ELR (cell line): Measurements from ENCODE around the gene FRMD3.

Experiments
- DNase-seq: peaks from one replicate; pipeline ENCODE4 v3.0.0-alpha.2; 2015; ENCODE audit warnings: low read depth

Gene FRMD3

GRCh38 chr9:83538172-83538889, at the start of gene FRMD3:
TSS of gene FRMD3 (minus strand) at chr9:83538401. CDS start at chr9:83538231, 170 bp downstream.
- peak; percentile 86 for DNase-seq

GRCh38 chr9:83584995-83585394, 46.8 kb upstream of the FRMD3 start:
- no peak for DNase-seq

DNA sequence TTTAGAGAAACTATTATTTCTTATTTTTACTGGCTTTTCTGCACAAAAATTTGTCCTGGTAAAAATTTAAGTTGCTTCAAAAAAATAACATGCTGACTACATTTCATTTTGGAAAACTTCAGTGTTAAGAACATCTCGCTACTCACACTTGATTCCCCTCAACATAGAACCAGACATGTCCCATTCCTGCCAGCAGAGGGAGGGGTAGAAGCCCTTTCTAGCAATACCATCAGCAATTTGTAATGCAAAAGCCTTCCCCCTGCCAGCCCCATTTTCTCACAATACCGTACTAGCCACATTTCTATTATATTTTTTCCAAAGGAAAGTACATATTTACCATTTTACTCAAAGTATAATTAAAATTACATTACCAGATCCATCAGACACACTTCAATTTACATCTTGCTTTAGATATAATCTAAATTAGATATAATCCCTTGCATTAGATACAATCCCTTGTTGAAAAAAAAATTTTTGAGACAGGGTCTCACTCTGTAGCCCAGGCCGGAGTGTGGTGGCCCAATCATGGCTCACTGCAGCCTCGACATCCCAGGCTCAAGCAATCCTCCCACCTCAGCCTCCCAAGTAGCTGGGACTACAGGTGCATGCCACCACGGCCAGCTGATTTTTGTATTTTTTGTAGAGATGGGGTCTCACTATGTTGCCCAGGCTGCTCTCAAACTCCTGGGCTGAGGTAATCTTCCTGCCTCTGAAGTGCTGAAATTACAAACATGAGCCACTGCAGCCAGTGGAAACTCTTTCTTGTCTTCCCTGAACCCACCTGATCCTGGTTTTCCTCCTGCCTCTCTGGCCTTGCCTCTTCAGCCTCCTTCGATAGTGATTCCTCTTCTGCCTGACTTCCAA, 45.2 kb upstream of the FRMD3 start:
- DNase-seq, result peak; percentile 69

DNA sequence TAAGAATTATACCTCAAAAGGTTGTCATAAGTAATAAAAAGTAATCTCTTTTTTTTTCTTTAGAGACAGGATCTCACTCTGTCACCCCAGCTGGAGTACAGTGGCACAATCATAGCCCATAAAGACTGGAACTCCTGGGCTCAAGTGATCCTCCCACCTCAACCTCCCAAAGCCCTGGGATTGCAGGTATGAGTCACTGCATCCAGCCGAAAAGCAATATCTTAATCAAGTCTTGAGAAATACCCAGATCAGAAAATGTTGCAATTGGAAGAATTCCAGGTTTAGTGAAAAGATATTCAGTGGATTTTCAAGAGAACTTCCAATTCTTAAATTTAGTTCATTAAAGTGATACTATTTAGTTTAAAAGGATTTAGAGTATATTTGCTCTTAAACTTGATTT, 43.8 kb upstream of the FRMD3 start:
- peak; percentile 33 for DNase-seq

GRCh38 chr9:83574482-83574881, 36.3 kb upstream of the FRMD3 start:
- no peak for DNase-seq

GRCh38 chr9:83572524-83572923, 34.3 kb upstream of the FRMD3 start:
- DNase-seq, result peak; percentile 24

DNA sequence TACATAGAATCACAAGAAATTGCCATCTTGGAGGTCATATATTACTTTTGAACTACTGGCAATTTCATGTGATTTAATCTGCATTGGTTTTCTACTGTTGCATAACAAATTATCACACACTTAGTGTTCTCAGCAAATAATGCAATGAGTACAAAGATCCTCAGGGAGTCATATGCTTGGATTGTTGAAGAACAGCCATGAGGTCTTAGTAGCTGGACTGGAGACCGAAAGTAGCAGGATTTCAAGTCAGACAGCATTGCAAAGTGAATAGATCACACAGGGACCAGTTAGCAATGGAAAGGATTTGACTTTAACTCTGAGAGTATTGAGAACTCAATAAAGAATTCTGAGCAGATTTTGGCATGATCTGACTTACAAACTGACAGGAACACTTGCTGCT, 32.2 kb upstream of the FRMD3 start:
- no peak for DNase-seq

DNA sequence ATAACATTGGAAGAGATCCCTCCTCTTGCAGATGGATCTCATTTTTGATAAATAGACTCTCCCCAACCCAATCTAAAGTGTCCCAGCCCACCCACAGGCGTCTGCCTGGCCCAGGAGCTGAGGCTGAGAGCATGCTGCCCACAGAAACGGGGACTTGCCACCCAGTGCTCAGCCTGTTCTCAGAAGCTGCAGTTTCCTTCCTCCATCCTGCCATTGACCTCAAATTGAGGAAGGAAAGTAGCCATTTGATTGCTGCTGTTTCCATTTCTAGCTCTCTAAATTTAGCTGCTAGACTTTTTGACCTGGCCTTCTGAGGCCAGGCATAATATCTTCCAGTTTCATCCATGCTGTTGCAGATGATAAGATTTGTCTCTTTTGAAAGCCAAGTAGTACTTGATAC, 31.1 kb upstream of the FRMD3 start:
- DNase-seq, result no peak

DNA sequence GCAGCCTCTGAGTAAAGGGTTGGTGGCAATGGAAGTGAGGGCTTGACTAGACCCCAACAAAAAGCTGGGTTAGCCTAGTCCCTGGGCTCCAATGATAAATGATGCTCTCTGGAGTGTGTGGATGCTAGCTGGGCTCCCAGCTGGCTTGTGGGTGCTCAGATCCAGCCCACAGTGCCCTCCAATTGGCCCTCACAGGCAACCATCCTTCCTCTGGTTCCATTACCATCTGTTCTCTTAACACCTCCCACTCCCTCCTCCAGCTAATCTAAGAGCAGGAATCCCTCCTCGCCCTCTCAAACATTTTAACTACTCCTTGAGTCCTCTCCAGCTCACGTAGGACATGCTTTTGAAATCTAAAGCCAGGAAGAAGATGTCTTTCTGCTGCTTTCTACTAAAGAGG, 25.2 kb upstream of the FRMD3 start:
- no peak for DNase-seq

DNA sequence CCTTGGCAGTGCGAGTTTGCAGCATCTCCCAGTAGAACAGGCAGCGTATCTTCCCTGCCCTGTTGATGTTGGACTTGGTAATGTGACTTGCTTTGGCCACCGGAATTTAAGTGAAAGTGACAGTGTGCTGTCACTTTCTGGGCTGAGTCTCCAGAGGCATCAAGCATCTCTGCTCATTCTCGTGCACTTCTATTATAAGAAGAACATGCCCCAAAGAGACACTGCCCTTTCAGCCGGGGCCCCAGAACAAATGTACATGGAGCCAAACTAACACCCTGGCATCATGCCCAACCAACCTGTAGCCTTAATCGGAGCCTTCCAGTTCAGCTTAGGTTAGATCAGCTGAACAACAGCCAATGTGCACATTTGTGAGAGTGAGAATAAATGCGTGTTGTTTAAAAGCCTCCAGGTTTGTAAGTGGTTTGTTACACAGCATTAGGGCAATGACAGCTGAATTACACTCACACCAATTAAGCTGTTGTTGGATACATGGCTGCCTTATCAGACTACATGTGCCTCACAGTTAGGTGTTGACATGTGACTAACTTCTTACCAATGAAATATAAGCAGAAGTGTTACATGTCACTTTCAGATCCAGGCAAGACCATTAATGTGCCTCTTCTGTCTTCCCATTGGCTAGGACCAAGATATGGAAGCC, 22.1 kb upstream of the FRMD3 start:
- DNase-seq, result no peak

GRCh38 chr9:83557771-83558170, 19.6 kb upstream of the FRMD3 start:
- DNase-seq, result no peak

DNA sequence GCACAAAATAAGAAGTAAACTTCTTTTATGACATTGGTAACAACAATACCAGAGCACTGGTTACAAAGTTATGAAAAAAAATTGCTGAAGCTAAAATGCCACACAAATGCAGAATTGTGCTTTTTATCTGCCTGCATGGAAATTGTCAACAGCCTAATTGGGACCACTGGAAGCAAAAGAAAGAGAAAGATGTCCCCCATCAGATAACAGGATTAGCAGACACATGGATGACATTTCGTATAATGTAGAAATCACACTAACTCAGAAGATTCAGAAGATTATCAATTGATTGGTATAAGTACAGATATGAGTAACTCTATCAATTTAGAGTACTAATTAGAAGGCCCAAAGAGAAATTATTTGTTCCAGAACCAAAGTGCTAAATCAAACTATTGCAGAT, 19.1 kb upstream of the FRMD3 start:
- no peak for DNase-seq

DNA sequence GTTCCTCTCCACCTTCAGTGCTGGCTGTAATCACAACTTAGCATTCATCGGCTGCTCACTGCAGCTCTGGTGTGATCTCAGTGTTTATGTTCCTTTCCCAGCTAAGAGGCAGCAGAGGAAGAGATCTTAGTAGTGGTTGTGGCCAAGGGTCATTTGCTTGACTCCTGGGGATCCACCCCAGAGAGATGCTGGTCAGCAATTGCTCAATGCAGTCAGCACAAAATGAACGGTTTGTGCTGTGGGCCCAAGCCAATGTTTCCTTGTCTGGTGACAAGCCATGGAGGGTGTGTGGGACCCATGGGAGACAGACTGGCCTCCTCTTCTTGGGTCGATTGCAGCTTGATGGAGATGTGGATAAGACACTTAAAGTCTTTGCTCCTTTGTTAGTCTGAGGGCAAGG, 16.1 kb upstream of the FRMD3 start:
- no peak for DNase-seq

GRCh38 chr9:83544002-83544698, 5.9 kb upstream of the FRMD3 start:
- DNase-seq, result peak; percentile 89

DNA sequence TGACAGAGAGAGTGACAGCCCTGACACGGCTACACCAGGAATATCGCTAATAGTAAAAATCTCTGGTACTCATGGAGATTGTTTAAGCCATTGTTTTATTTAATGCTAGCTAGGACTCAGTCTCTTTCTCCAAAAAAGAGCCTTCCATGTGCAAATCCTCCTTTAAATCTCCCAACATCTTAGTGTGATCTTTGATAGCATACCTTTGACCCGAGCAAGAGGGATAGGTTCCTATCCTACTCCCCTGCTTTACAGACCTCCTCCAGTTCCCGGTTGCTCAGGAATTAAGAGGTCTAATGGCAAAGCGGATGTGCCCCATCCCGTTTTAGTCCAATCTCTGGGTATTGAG, 663 bp upstream of the FRMD3 start:
- DNase-seq, result no peak

DNA sequence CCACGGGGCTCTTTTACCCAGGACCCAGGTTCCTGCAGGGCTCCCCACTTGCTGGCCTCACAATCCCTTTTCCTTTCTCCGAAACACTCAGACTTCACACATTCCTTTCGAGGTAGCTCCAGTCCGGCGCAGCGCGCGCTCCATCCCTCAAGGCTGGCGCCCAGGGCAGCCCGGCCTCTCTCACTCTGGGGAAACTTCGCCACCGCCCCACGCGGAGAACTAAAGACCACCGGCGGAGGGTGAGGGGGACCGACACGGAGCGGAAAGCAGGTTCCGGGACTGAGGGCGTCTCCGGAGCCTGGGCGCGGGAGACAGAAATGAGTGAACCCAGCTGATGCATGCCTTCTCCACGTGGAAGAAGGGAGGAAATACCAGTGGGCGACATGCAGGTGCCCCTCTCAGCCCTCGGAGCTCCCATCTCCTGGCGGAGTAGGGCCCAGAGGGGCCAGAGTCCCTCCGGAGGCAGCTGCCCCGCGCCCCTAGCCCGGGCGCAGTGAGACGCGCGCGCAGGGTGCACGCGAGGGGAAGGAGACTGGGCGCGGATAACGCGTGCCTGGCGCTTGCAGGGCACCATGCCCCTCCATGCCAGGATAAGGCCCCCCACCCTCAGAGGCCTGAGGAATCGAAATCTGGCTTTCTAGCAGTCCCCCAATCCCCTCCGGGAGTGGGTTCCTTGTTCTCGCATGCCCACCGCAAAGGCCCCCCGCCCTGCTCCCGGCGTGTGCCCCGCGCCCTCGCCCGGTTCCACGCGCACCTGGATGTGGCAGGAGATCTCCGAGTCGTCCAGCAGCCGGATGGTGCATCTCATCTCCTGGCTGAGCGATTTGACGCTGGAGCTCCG, 650 bp downstream of the FRMD3 start:
- DNase-seq, result peak; percentile 33

DNA sequence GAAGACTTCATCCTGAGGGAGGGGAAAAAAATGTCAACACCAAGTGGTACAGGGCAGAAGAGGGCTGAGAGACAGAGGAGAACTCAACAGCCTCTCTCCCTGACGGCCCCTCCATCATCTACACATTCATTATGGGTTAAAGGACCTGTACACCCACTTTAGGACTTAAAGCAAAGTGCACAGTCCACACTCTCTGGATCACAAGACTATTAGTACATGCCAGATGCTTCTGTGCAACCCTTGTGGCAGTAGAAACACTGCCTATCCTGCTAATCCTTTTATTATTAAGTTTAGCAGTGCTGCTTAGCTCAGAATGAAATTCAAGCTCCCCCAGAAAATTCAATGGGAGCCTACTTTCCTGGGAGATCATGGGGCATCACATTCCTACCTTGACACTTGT, 1.9 kb downstream of the FRMD3 start:
- no peak for DNase-seq

- no peak for DNase-seq
These were observed 2.5 kb downstream of the FRMD3 start for GRCh38 chr9:83535736-83536135.

- peak; percentile 25 for DNase-seq
These were observed 4.9 kb downstream of the FRMD3 start for GRCh38 chr9:83533296-83533695.

DNA sequence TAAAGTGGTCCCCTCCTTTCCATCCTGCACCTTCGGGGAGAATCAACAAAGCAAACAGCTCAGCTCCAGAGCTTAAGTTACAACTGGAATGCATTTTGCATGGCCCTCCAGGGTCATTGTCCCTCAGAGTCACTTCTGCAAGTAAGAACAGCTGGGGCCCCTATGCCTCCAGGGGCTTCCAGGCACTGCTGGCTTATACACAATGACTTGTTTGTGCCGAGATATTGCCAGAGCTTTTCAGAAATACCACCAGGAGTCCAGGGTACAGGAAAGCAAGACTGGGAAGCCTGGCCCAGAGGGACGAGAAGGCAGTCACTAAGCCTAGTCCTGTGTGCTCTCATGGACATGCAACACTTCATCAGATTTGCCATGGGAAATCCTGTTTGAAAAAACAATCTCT, 11.3 kb downstream of the FRMD3 start:
- no peak for DNase-seq

- DNase-seq, result no peak
These were observed 12.0 kb downstream of the FRMD3 start for GRCh38 chr9:83526211-83526610.

DNA sequence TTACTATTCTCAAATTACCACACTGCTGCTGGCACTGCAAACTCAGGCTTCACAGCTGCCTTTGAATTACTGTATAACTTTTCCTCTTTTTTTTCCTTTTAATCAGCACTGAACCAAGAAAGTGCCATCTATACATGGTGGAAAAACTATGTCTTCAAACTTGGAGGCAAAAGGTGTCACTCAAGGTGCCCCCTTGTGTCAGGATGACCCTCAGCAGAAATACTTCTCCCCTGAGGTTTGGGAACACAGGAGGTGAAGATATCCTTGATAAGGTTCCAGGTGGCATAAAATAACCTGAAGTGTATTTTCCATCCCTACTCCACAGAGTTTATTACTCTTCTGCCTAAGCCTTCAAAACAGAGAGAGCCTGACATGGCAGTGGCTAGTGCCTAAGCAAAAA, 14.5 kb downstream of the FRMD3 start:
- DNase-seq, result no peak
